HFFc6 (cell line): ENCODE data around the gene BCL10. TPM values are rescaled to one million over a fixed set of nuclear protein-coding genes. Genes with fewer than 3 reads are reported as not detected.
A peak's percentile ranks its signal among the peaks of the same experiment; 100 is the strongest.

Experiments used
- DNase-seq: peaks from one replicate; pipeline ENCODE4 v3.0.0-alpha.2; 2018
- H3K27ac Mint-ChIP-seq: 2 replicates; pipeline ENCODE4 v1.8.0; 2020; ENCODE audit warnings: mild to moderate bottlenecking, mixed read lengths
- H3K27me3 Mint-ChIP-seq: 2 replicates; pipeline ENCODE4 v1.8.0; 2021; ENCODE audit warnings: mild to moderate bottlenecking, moderate library complexity, mixed read lengths; ENCODE audit not compliant: insufficient read depth
- H3K36me3 Mint-ChIP-seq: 2 replicates; pipeline ENCODE4 v1.8.0; 2021; ENCODE audit warnings: low read depth, mixed read lengths
- H3K4me1 Mint-ChIP-seq: 2 replicates; pipeline ENCODE4 v1.8.0; 2020; ENCODE audit warnings: low read depth, mixed read lengths
- H3K4me3 Mint-ChIP-seq: 2 replicates; pipeline ENCODE4 v1.8.0; 2020; ENCODE audit warnings: mild to moderate bottlenecking, moderate library complexity, mixed read lengths
- H3K9me3 Mint-ChIP-seq: 2 replicates; pipeline ENCODE4 v1.8.0; 2020; ENCODE audit warnings: mild to moderate bottlenecking, mixed read lengths
- CTCF ChIP-seq: fragments of 200-600 bp; sonication (generic); IDR thresholded peaks from 2 replicates; pipeline ENCODE4 v1.5.0; 2021; ENCODE audit warnings: antibody characterized with exemption, mild to moderate bottlenecking
- total RNA-seq, 6 experiments: library from RNA; stranded (reverse); fragmentation: NEBNext Ultra II Directional; extraction: Animal tissue kit (Norgen Biotek cat#: 25700); gene quantifications; 2 replicates in 1 of 6; 3 replicates in 5 of 6; pipeline ENCODE4 v1.2.3, GENCODE V29; 2021

The BCL10 gene
- total RNA-seq, 6 experiments from 2014 or later = 33.4 to 45.6 (median 39.2) TPM

GRCh38 chr1:85297855-85298629, 21.6 kb upstream of the BCL10 start:
- TF ChIP-seq CTCF = no peak
- H3K4me1 Mint-ChIP-seq = peaks cover 44% of the 10 kb centered on the region
- no peaks in the 10 kb centered on the region for H3K9me3 Mint-ChIP-seq
- peak overlapping the region; percentile 80 for H3K4me3 Mint-ChIP-seq
- no peaks in the 10 kb centered on the region for H3K36me3 Mint-ChIP-seq
- DNase-seq = peak; percentile 96
- H3K27ac Mint-ChIP-seq = peak overlapping the region; percentile 89
- H3K27me3 Mint-ChIP-seq = peaks cover 2% of the 10 kb centered on the region

GRCh38 chr1:85297538-85297854, 21.1 kb upstream of the BCL10 start:
- no peak for TF ChIP-seq CTCF
- Mint-ChIP-seq H3K4me1 (peaks cover 45% of the 10 kb centered on the region), H3K27me3 (no peaks in the 10 kb centered on the region; the same call in none of the 2 replicates), H3K36me3 (no peaks in the 10 kb centered on the region), H3K9me3 (no peaks in the 10 kb centered on the region), H3K4me3 (peak overlapping the region; percentile 80), H3K27ac (peak overlapping the region; percentile 89)
- DNase-seq = no peak

- Mint-ChIP-seq H3K27me3 (no peaks in the 10 kb centered on the region; the same call in 1 of the 2 replicates), H3K36me3 (no peaks in the 10 kb centered on the region), H3K27ac (peak overlapping the region; percentile 89), H3K4me1 (peaks cover 50% of the 10 kb centered on the region), H3K9me3 (no peaks in the 10 kb centered on the region), H3K4me3 (peak overlapping the region; percentile 80)
- DNase-seq = peak; percentile 47
- no peak for TF ChIP-seq CTCF
Observed at GRCh38 chr1:85296980-85297379, 20.5 kb upstream of the BCL10 start.

- no peaks in the 10 kb centered on the region; the same call in 1 of the 2 replicates for H3K27me3 Mint-ChIP-seq
- no peak overlapping the region for H3K4me3 Mint-ChIP-seq
- H3K4me1 Mint-ChIP-seq = peaks cover 64% of the 10 kb centered on the region
- no peaks in the 10 kb centered on the region for H3K9me3 Mint-ChIP-seq
- TF ChIP-seq CTCF = no peak
- H3K36me3 Mint-ChIP-seq = no peaks in the 10 kb centered on the region
- H3K27ac Mint-ChIP-seq = no peak overlapping the region
- DNase-seq = no peak
Observed at GRCh38 chr1:85295654-85296053, 19.2 kb upstream of the BCL10 start.

GRCh38 chr1:85295006-85295431, 18.6 kb upstream of the BCL10 start:
- H3K9me3 Mint-ChIP-seq = no peaks in the 10 kb centered on the region
- H3K27me3 Mint-ChIP-seq = no peaks in the 10 kb centered on the region; the same call in 1 of the 2 replicates
- TF ChIP-seq CTCF = no peak
- no peaks in the 10 kb centered on the region for H3K36me3 Mint-ChIP-seq
- H3K4me3 Mint-ChIP-seq = no peak overlapping the region
- H3K4me1 Mint-ChIP-seq = peaks cover 70% of the 10 kb centered on the region
- no peak for DNase-seq
- H3K27ac Mint-ChIP-seq = no peak overlapping the region; the same call in 1 of the 2 replicates
